Mesendoderm (in vitro differentiated cells): ENCODE data around the gene AP1G2.

Source experiments
- DNase-seq: peaks from one replicate; pipeline ENCODE4 v3.0.0; 2013
- H2AK5ac ChIP-seq: 2 replicates; pipeline ENCODE4 v1.6.1; 2013; ENCODE audit warnings: low read length, inconsistent platforms
- H2BK120ac ChIP-seq: 2 replicates; pipeline ENCODE4 v1.6.1; 2013; ENCODE audit warnings: low read depth, mild to moderate bottlenecking, low read length, moderate library complexity, mixed read lengths
- H2BK15ac ChIP-seq: replicated peaks from 2 replicates; pipeline ENCODE4 v1.6.1; 2013; ENCODE audit warnings: low read depth, mild to moderate bottlenecking, moderate library complexity
- H2BK5ac ChIP-seq: 2 replicates; pipeline ENCODE4 v1.6.1; 2013; ENCODE audit warnings: low read length, inconsistent platforms
- H3K18ac ChIP-seq: 2 replicates; pipeline ENCODE4 v1.6.1; 2013; ENCODE audit warnings: mild to moderate bottlenecking, low read length, mixed read lengths
- H3K23ac ChIP-seq: one replicate; pipeline ENCODE4 v1.6.1; 2013; ENCODE audit warnings: low read length
- H3K27ac ChIP-seq: 2 replicates; pipeline ENCODE4 v1.5.1; 2013; ENCODE audit warnings: low read depth, mild to moderate bottlenecking, inconsistent platforms, low read length, moderate library complexity
- H3K27me3 ChIP-seq: 2 replicates; pipeline ENCODE4 v1.6.1; 2013; ENCODE audit warnings: low read length, control low read depth, mild to moderate bottlenecking, inconsistent platforms; ENCODE audit not compliant: insufficient read depth, poor library complexity
- H3K36me3 ChIP-seq: 2 replicates; pipeline ENCODE4 v1.6.1; 2013; ENCODE audit warnings: low read length, inconsistent platforms; ENCODE audit not compliant: control insufficient read depth, insufficient read depth
- H3K4ac ChIP-seq: one replicate; pipeline ENCODE4 v1.6.1; 2013; ENCODE audit warnings: low read depth, mild to moderate bottlenecking, low read length, moderate library complexity
- H3K4me1 ChIP-seq: 2 replicates; pipeline ENCODE4 v1.6.1; 2013; ENCODE audit warnings: low read depth, low read length, inconsistent platforms; ENCODE audit not compliant: control insufficient read depth
- H3K4me2 ChIP-seq: 2 replicates; pipeline ENCODE4 v1.6.1; 2013; ENCODE audit warnings: low read length
- H3K4me3 ChIP-seq: 2 replicates; pipeline ENCODE4 v1.5.1; 2013; ENCODE audit warnings: mild to moderate bottlenecking, low read length
- H3K56ac ChIP-seq: one replicate; pipeline ENCODE4 v1.6.1; 2013; ENCODE audit warnings: low read length
- H3K79me1 ChIP-seq: 2 replicates; pipeline ENCODE4 v1.6.1; 2013; ENCODE audit warnings: low read length, inconsistent platforms
- H3K79me2 ChIP-seq: 2 replicates; pipeline ENCODE4 v1.6.1; 2013; ENCODE audit warnings: mild to moderate bottlenecking, low read length; ENCODE audit not compliant: control insufficient read depth, insufficient read depth
- H3K9ac ChIP-seq: 2 replicates; pipeline ENCODE4 v1.6.1; 2013; ENCODE audit warnings: low read length, inconsistent platforms
- H4K5ac ChIP-seq: one replicate; pipeline ENCODE4 v1.6.1; 2013; ENCODE audit warnings: low read length
- H4K8ac ChIP-seq: one replicate; pipeline ENCODE4 v1.6.1; 2013; ENCODE audit warnings: low read depth, mild to moderate bottlenecking, control low read depth, low read length, moderate library complexity
- WGBS: extraction: QIAGEN DNeasy Blood & Tissue Kit; methylation state at CpG from one replicate; pipeline ENCODE4 v1.1.7; 2013; ENCODE audit warnings: low lambda C conversion rate, missing lambda C conversion rate; ENCODE audit not compliant: insufficient coverage; ENCODE audit errors: extremely low coverage; 5-methylcytosine and 5-hydroxymethylcytosine counted together

The AP1G2 gene

GRCh38 chr14:23514644-23514957, 53.0 kb downstream of the AP1G2 start:
- peaks cover 7% of the 10 kb centered on the region for H3K4me1 ChIP-seq
- H2BK5ac ChIP-seq: no peak overlapping the region
- DNase-seq: no peak

GRCh38 chr14:23513818-23514643, 53.6 kb downstream of the AP1G2 start:
- DNase-seq: no peak
- Histone ChIP-seq H2BK120ac (no peak overlapping the region), H3K9ac (no peak overlapping the region), H4K5ac (no peak overlapping the region), H3K79me1 (no peaks in the 10 kb centered on the region), H3K4ac (no peak overlapping the region), H2BK5ac (no peak overlapping the region), H3K56ac (no peak overlapping the region), H3K18ac (no peak overlapping the region), H3K23ac (no peak overlapping the region), H3K4me2 (no peak overlapping the region), H3K79me2 (no peaks in the 10 kb centered on the region), H2AK5ac (no peak overlapping the region), H4K8ac (no peak overlapping the region), H3K27me3 (no peaks in the 10 kb centered on the region), H2BK15ac (no peak overlapping the region), H3K4me3 (no peak overlapping the region), H3K36me3 (no peaks in the 10 kb centered on the region), H3K4me1 (peaks cover 7% of the 10 kb centered on the region), H3K27ac (no peak overlapping the region)
- WGBS: no CpG with 5 or more reads among the region's 8 CpGs

More at GRCh38 chr14:23514644-23514957, 53.0 kb downstream of the AP1G2 start:
- Histone ChIP-seq H3K27me3 (no peaks in the 10 kb centered on the region), H3K36me3 (no peaks in the 10 kb centered on the region), H3K56ac (no peak overlapping the region), H2BK120ac (no peak overlapping the region), H3K79me2 (no peaks in the 10 kb centered on the region), H3K4me2 (no peak overlapping the region), H3K23ac (no peak overlapping the region), H3K79me1 (no peaks in the 10 kb centered on the region), H2BK15ac (no peak overlapping the region), H3K4ac (no peak overlapping the region), H4K8ac (no peak overlapping the region), H3K27ac (no peak overlapping the region), H3K4me3 (no peak overlapping the region), H3K18ac (no peak overlapping the region), H2AK5ac (no peak overlapping the region), H3K9ac (no peak overlapping the region), H4K5ac (no peak overlapping the region)
- no CpG with 5 or more reads among the region's 3 CpGs for WGBS

- Histone ChIP-seq H3K4ac (no peak overlapping the region), H3K27me3 (no peaks in the 10 kb centered on the region), H2BK5ac (no peak overlapping the region)
Observed at GRCh38 chr14:23513005-23513817, 54.4 kb downstream of the AP1G2 start.

DNA sequence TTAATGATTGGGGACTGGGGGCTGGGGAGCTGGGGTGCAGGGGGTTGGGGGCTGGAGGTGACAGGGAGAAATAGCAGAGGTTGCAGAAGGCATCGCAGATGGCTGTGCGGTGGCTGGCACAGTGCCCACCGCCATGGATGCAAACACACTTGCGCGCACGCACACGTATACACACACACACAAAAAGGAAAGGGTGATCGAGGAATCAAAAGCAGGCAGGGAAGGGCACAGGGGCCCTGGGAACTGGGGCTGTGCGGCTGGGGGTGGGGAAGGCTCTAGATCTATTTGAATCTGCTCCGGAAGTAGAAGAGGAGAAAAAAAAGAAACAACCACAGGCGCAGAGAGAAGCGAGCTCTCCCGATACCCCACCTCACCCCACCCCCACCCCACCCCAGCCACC, 55.4 kb downstream of the AP1G2 start:
- Histone ChIP-seq H3K4me3 (no peak overlapping the region), H2BK5ac (no peak overlapping the region), H3K9ac (no peak overlapping the region), H4K8ac (no peak overlapping the region), H3K27me3 (no peaks in the 10 kb centered on the region), H3K56ac (no peak overlapping the region), H2BK120ac (no peak overlapping the region), H3K79me1 (no peaks in the 10 kb centered on the region), H3K27ac (no peak overlapping the region), H3K4me2 (no peak overlapping the region), H4K5ac (no peak overlapping the region), H3K4me1 (no peaks in the 10 kb centered on the region), H3K18ac (no peak overlapping the region), H3K79me2 (no peaks in the 10 kb centered on the region), H3K4ac (no peak overlapping the region), H3K23ac (no peak overlapping the region), H3K36me3 (no peaks in the 10 kb centered on the region), H2AK5ac (no peak overlapping the region), H2BK15ac (no peak overlapping the region)
- no CpG with 5 or more reads among the region's 13 CpGs for WGBS
- no peak for DNase-seq

More at GRCh38 chr14:23513005-23513817, 54.4 kb downstream of the AP1G2 start:
- Histone ChIP-seq H3K4me2 (no peak overlapping the region), H3K79me2 (no peaks in the 10 kb centered on the region), H3K9ac (no peak overlapping the region), H2BK120ac (no peak overlapping the region), H2BK15ac (no peak overlapping the region), H2AK5ac (no peak overlapping the region), H4K8ac (no peak overlapping the region), H3K56ac (no peak overlapping the region), H3K4me3 (no peak overlapping the region), H3K27ac (no peak overlapping the region), H3K18ac (no peak overlapping the region), H3K23ac (no peak overlapping the region), H3K79me1 (no peaks in the 10 kb centered on the region), H4K5ac (no peak overlapping the region), H3K36me3 (no peaks in the 10 kb centered on the region), H3K4me1 (no peaks in the 10 kb centered on the region)
- DNase-seq: no peak
- WGBS: no CpG with 5 or more reads among the region's 25 CpGs
